HUES64 (cell line): ENCODE measurements around the gene COX19.
A peak's percentile ranks its signal among the peaks of the same experiment; 100 is the strongest.

Experiments
- H3K27ac ChIP-seq: 2 replicates; pipeline ENCODE4 v1.7.0; 2013; ENCODE audit warnings: low read depth, low read length, inconsistent platforms
- H3K27me3 ChIP-seq: 2 replicates; pipeline ENCODE4 v1.6.1; 2013; ENCODE audit warnings: mild to moderate bottlenecking, low read length; ENCODE audit not compliant: insufficient read depth
- H3K36me3 ChIP-seq: 2 replicates; pipeline ENCODE4 v1.6.1; 2013; ENCODE audit warnings: mild to moderate bottlenecking, low read length; ENCODE audit not compliant: insufficient read depth
- H3K4me1 ChIP-seq: 2 replicates; pipeline ENCODE4 v1.6.1; 2013; ENCODE audit warnings: mild to moderate bottlenecking, low read length, moderate library complexity; ENCODE audit not compliant: insufficient read depth
- H3K4me3 ChIP-seq: 2 replicates; pipeline ENCODE4 v1.5.1; 2013; ENCODE audit warnings: mild to moderate bottlenecking, low read length, moderate library complexity
- H3K9ac ChIP-seq: 2 replicates; pipeline ENCODE4 v1.6.1; 2013; ENCODE audit warnings: mild to moderate bottlenecking, low read depth, low read length
- H3K9me3 ChIP-seq: 2 replicates; pipeline ENCODE4 v1.6.1; 2013; ENCODE audit warnings: low read depth, low read length; ENCODE audit not compliant: insufficient read depth
- WGBS: fragments of 150-250, 120-280 bp; methylation state at CpG from one replicate; pipeline ENCODE4 v1.1.7; 2013; ENCODE audit warnings: missing lambda C conversion rate; 5-methylcytosine and 5-hydroxymethylcytosine counted together

The COX19 gene

DNA sequence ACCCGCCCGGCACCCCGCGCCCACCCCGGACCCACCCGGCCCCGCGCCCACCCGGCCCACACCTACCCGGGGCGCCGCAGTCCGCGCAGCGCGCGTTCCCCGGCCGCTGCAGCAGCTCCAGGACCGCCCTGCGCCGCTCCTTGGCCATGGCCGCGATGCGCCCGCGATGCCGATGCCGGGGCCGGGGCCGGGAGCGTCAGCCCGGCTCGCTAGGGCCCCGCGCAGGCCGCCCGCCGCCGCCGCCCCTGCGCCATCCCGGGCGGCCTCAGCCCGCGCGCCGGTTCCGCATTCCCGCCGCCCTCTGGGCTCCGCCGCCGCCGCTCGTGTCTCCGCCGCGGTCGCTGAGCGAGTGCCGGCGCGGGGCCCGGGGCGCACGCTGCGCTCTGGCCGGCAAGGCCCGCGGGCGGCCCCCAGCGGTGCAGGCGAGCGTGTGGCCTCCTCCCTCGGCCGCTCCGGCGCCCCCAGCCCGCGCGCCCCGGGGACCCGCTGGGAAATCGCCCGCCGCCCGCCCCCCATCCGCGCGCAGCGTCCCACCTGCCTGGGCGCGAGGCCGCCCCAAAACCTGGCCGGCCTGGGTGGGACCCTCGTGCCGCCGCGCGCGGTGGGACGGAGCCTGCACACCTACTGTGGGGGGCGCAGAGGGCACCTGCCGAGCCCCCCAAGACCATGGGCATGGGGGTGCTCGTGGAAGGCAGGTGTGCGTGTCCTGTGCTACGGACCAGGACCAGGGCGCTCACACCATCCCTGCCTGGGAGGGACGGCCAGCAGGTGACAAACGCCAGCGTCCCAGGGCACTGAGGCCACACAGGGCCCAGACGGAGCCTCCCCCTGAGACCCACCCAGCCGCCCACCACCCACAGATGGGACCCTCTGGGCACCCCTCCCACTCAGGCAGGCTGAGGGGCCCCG is 20.8 kb downstream of the COX19 start, which contains the start of gene ADAP1:
ADAP1 (minus strand) TSS at position 351 of the 909 bp plus-strand sequence; CDS start at position 148, 203 bp downstream.
- Histone ChIP-seq H3K27me3 (peaks cover 32% of the 10 kb centered on the region), H3K27ac (no peak within 1 kb of the TSS), H3K36me3 (no peaks in the 10 kb centered on the region), H3K9me3 (no peaks in the 10 kb centered on the region), H3K9ac (no peak within 1 kb of the TSS; the same call in 1 of the 2 replicates), H3K4me1 (no peaks in the 10 kb centered on the region), H3K4me3 (peak within 1 kb of the TSS; percentile 45)
- 11% methylated on average over 108 of the region's 115 CpGs for WGBS

DNA sequence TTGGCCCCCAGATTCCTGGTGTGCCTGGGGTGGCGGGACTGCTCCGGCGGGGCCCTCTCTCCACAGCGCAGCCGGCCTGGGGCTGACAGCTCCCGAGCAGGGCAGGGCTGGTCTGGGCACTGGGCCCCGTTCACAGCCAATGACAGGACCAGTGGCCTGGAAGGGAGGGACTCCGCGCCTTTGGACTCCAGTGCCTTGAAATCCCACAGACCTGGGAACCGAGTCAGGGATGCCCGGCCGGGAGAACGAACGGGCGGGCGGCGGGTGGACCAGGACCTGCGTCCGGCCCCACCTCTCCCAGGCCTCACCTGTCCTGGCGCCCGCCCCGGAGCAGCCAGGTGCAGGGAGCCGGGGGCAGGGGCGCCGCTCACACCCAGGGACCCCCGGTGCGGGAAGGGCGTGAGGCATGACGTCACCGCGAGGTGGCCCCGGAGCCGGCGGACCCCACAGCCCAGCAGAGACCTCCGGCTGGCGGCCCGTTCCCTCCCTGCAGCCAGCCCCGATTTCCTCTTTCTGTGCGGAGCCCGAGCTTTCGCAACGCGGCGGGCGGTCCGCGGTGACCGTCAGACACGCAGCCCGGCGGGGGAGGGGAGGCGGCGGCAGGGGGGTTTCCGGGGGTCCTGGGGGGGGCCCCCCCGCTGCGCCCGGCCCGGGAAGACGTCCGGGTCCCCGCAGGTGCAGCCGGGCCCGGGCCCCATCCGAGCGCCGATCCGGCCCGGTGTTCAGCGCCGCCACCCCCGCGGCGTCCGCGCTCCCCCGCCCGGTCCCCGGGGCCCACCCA is 21.6 kb downstream of the COX19 start:
- H3K9me3 ChIP-seq: no peaks in the 10 kb centered on the region
- WGBS: 5% methylated on average over 78 of the region's 78 CpGs
- H3K27me3 ChIP-seq: peaks cover 32% of the 10 kb centered on the region
- H3K27ac ChIP-seq: no peak overlapping the region
- H3K36me3 ChIP-seq: no peaks in the 10 kb centered on the region
- peak overlapping the region; percentile 45 for H3K4me3 ChIP-seq
- H3K9ac ChIP-seq: no peak overlapping the region; the same call in 1 of the 2 replicates
- H3K4me1 ChIP-seq: no peaks in the 10 kb centered on the region

DNA sequence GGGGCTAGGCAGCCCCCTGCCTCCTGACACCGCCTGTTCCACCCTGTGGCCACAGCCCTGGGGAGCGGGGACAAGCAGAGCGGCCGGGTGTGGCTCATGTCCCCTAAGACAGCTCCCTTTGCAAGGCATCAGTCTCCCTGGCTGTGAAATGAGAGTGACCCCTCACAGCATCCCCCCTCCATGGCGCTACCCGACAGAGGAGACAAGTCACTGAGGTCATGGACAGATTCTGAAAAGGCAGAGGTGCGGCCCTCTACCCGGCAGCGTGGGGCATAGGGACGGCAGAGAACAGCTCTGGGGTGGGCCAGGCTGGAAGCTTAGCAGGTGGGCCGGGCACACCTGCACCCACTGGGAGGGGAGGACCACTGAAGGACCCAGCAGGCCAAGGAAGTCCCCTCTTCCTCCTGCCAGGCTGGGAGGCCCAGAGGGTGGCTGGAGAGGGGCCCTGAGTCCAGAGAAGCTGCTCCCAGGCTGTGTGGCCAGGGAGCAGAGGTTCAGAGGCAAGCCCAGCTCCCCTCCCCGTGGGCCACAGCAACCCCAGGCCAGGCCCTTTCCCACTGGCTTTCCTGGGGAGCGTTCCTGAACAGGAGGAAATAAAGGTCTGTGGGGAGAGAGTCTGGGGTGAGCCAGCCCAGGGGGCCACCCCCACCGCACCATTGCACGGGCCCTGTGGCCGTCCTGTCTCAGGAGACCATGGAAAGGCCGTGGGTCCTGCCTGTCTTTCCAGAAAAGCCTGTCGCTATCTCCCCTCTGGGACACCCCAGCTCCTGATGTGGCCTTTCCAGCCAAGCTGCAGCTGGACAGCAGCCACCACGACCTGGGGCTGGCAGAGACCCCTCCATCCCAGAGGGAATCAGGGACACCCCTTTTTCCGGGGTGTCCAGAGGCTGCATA is 22.6 kb downstream of the COX19 start:
- WGBS: 88% methylated on average over 20 of the region's 20 CpGs
- H3K9me3 ChIP-seq: no peaks in the 10 kb centered on the region
- H3K27ac ChIP-seq: no peak overlapping the region
- H3K4me3 ChIP-seq: no peak overlapping the region
- H3K36me3 ChIP-seq: no peaks in the 10 kb centered on the region
- peaks cover 32% of the 10 kb centered on the region for H3K27me3 ChIP-seq
- no peaks in the 10 kb centered on the region for H3K4me1 ChIP-seq
- H3K9ac ChIP-seq: no peak overlapping the region

DNA sequence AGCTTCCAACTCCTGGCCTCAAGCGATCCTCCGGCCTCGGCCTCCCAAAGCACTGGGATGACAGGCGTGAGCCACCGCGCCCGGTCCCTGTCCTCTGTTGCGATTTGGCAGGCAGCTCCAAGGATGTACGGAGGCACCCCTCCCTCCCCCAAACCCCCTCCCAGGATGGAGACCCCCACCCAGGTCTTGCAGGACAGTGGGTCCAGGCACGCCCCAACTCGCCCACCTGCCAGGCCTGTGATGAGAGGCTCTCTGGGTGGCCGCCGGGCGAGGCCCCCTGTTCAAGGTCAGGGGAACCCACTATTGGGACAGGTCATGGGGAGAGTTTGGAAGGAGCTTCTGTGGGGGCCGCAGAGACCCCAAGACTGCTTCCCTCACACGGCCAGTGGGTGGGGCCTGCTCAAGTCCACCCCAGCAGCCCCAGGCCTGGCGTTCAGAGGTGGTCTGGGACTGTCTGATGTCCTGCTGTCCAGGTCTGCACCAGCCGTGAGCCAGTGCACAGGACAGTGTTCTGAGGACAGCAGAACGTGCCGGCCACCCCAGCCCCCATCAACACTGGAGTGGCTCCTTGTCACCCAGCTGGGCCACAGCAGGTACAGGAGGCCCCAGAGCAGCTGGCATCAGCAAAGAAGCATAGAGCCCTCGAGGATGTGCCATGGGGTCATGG is 23.3 kb downstream of the COX19 start:
- Histone ChIP-seq H3K36me3 (no peaks in the 10 kb centered on the region), H3K9ac (no peak overlapping the region), H3K27ac (no peak overlapping the region), H3K4me3 (no peak overlapping the region), H3K27me3 (peaks cover 32% of the 10 kb centered on the region), H3K9me3 (no peaks in the 10 kb centered on the region), H3K4me1 (no peaks in the 10 kb centered on the region)
- WGBS: 94% methylated on average over 21 of the region's 21 CpGs

DNA sequence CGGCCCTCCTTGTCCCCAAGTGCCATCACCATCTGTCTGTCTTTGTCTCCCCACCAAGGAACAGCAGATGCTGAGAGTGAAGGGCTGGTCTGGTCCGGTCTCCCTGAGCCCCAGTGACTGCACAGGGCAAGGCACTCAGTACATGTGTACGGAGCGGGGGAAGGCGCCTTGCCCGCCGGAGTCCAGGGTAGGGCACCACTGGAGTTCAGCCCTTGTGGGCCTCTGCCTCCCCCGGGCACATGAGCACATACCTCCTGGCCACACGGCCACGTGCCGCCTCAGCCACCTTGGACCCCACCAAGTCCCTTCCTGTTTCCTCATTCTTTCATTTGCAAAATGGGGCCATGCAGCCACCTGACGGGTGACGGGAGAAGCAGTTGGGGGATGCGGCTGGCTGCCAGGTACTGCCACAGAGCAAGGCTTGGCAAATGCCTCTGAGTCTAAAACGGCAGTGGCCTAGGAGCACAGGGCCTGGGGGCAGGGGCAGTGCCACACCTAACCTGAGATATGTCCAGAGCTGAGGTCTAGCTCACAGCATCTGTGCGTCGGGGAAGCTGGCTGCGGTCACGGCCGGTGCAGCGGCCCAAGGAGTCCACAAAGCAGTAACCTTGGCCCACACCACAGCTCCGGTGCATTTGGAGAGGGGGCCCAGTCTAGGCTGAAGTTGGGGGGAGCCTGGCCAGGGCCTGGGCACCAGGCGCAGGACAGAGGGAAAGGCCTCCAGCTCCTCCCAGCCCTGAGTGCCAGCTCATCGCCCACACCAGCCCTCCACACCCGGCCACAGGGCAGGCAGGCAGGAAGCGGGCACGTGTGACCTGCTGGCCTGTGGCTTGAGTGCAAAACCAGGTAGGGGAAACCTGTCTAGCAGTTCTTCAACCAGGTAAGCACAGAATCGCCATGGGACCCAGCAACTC is 26.1 kb downstream of the COX19 start:
- Histone ChIP-seq H3K9me3 (no peaks in the 10 kb centered on the region), H3K9ac (no peak overlapping the region), H3K4me3 (no peak overlapping the region)

DNA sequence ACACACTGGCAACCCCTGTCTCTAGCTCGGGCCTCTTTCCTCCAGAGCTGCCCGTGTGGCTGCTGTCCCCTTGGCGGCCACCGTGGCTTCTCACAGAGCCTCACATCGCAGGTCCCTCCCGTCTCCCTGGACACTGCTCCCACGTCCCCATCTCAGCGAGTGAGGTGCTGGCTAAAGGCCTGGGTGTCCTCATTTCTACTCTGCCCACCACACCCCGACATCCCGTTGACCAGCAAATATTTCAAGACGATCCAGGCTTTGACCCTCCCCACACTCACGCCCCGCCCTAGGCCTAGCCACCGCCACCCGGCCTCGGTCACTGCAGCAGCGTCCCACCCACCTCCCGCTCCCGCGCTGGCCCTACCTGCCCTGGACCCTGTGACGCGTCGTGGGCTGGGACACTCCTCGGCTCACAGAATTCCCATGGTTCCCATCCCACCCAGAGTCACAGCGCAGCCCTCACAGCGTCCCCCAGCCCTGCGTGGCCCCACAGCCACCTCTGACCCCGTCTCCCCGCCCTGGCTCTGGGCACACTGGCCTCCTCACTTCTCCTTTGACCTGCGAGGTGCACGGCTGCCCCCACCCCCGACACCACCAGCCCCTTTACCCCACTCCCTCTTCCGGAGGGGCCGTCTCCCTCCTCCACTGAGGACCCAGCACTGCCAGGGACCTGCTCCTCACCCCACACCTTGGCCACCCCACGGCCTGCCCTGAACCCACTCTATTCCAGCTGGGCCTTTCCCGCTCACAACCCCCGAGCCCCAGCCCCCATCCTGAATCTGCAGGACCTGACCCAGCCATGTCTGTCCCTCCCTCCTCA is 27.7 kb downstream of the COX19 start:
- H3K4me3 ChIP-seq: no peak overlapping the region
- 92% methylated on average over 37 of the region's 37 CpGs for WGBS
- no peak overlapping the region for H3K9ac ChIP-seq
- no peaks in the 10 kb centered on the region for H3K36me3 ChIP-seq
- peaks cover 4% of the 10 kb centered on the region for H3K27me3 ChIP-seq
- H3K9me3 ChIP-seq: no peaks in the 10 kb centered on the region
- H3K4me1 ChIP-seq: peaks cover 9% of the 10 kb centered on the region; the same call in 1 of the 2 replicates
- no peak overlapping the region for H3K27ac ChIP-seq

More for the DNA sequence above, 26.1 kb downstream of the COX19 start:
- 90% methylated on average over 28 of the region's 28 CpGs for WGBS
- Histone ChIP-seq H3K27ac (no peak overlapping the region), H3K27me3 (peaks cover 18% of the 10 kb centered on the region), H3K36me3 (no peaks in the 10 kb centered on the region), H3K4me1 (peaks cover 9% of the 10 kb centered on the region; the same call in 1 of the 2 replicates)

DNA sequence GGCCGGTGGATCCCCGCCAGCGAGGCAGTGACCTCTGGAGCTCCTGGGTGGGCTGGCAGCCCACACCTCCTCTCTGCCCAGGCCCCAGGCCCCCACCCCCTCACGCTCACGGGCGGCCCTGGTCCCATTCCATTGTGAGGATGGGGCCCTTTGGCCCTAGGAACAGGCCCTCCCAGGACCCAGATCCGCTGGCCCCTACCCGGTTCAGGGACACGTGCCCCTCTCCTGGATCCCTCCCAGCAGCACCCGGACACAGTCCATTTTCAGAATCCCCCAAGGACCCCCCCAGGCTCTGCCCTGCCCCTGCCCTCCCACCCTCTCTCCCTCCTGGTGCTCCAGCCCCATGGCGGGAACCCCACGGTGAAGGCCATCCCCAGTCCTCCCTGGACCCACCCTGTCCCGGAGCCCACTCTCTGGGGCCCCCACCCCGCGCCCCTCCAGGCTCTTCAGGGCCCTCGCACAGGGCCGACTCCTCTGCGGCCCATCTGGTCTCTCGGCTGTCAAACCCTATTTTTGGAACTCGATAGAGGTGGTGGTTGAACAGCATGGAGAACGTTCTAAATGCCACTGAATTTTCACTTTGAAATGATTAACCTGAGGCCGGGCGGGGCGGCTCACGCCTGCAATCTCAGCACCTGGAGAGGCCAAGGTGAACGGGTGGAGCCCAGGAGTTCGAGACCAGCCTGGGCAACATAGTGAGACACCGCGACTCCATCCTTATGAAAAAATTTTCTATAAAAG is 28.9 kb downstream of the COX19 start:
- Histone ChIP-seq H3K36me3 (no peaks in the 10 kb centered on the region), H3K27me3 (peaks cover 8% of the 10 kb centered on the region), H3K4me1 (peaks cover 9% of the 10 kb centered on the region; the same call in 1 of the 2 replicates), H3K4me3 (no peak overlapping the region), H3K9me3 (no peaks in the 10 kb centered on the region), H3K27ac (no peak overlapping the region), H3K9ac (no peak overlapping the region)
- 87% methylated on average over 27 of the region's 29 CpGs for WGBS

DNA sequence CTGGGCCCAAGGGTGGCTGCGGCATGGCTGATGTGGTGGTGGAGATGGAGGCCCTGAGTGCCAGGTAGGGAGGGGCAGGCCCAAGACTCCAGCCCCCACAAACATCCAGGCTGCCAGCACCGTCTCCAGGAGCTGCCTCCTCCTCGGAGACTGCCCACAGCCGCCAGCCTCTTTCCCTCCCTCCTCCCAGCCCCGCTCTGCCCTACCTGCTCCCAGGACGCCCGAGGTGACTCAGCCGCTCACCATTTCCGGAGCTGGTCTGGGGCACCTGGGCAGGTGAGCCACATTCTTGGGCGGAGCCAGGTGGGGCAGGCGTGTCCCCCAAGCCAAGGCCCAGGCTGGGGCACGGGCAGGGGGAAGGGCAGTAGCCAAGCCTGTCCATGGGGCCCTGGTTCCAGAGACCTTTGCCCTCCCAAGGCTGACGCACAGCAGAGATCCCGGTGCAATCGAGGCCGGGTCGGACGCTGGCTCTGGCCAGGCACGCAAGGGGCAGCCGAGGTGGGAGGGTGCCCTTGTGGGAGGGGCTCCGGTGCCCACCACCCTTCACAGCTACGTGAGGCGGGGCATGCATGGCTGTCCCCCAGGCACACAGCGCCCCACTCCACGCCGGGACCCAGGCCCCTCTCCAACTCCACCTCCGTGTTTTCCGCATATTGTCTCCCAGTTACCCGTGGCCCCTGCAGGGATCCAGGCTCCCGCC is 29.6 kb downstream of the COX19 start:
- H3K27ac ChIP-seq: no peak overlapping the region

More for the DNA sequence above, 29.6 kb downstream of the COX19 start:
- H3K4me1 ChIP-seq: peaks cover 9% of the 10 kb centered on the region; the same call in 1 of the 2 replicates
- H3K9ac ChIP-seq: peak overlapping the region; percentile 55
- no peak overlapping the region for H3K4me3 ChIP-seq
- no peaks in the 10 kb centered on the region for H3K9me3 ChIP-seq
- peaks cover 14% of the 10 kb centered on the region for H3K27me3 ChIP-seq
- 81% methylated on average over 30 of the region's 30 CpGs for WGBS
- no peaks in the 10 kb centered on the region for H3K36me3 ChIP-seq
